Measurements from ENCODE around the gene SLC5A6.

Gene SLC5A6

GRCh38 chr2:27236136-27236535 lies 24.1 kb upstream of the SLC5A6 start:
- DNase-seq = no peak

- no peak for DNase-seq
Measured at GRCh38 chr2:27233341-27233740, 21.3 kb upstream of the SLC5A6 start.

DNA sequence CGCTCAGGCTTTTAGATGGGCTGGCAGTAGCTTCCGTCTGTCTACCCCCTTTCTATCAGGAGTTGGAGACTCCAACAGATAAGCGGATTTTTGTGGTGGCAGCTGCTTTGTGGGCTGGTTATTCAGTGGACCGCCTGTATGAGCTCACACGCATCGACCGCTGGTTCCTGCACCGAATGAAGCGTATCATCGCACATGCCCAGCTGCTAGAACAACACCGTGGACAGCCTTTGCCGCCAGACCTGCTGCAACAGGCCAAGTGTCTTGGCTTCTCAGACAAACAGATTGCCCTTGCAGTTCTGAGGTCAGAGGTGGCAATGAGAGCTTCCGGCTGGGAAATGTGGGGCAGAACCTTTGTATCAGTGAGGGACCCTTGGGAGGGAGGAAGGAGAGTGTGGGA lies 19.9 kb upstream of the SLC5A6 start:
- no peak for DNase-seq

DNA sequence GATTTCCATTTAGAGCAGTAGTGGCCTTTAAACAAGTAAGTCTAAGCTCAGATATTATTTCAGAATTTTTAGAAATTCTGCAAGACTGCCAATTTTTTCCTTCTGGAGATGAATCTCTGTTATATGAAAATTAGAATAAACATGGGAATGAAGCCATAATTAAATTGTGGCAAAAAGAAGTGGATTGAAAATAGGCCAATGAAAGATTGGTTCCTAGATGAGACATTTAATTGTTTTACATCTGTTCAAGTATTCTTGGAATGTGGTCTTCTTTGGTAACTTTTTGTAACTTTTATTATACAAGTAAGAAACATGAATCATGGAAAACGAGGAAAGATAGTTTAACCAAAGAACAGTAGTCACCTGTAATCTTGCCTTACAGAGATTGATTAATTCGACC lies 15.4 kb upstream of the SLC5A6 start:
- DNase-seq = no peak

DNA sequence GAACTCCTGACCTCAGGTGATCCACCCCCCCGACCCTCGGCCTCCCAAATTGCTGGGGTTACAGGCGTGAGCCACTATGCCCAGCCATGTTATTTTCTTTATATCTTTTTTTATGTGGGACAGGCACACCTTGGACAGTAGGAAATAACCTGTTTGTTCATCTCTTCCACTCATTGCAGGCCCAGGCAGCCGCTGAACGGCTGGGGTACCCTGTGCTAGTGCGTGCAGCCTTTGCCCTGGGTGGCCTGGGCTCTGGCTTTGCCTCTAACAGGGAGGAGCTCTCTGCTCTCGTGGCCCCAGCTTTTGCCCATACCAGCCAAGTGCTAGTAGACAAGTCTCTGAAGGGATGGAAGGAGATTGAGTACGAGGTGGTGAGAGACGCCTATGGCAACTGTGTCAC lies 13.5 kb upstream of the SLC5A6 start:
- no peak for DNase-seq

- no peak for DNase-seq
Measured at GRCh38 chr2:27223416-27223815, 11.3 kb upstream of the SLC5A6 start.

DNA sequence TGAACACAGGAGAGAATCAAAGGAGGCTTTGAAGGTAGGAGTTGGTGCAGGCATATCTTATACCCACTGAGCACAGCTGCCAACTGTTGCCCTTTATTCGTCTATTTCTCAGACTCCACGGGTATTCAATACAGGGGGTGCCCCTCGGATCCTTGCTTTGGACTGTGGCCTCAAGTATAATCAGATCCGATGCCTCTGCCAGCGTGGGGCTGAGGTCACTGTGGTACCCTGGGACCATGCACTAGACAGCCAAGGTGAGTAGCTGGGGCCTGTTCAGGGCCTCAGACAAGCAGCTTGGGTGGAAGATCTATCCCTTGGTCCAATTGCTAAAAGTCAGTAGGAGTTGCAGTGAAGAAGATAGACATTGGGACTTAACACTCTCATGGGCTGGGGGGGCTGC lies 10.3 kb upstream of the SLC5A6 start:
- DNase-seq = no peak

DNA sequence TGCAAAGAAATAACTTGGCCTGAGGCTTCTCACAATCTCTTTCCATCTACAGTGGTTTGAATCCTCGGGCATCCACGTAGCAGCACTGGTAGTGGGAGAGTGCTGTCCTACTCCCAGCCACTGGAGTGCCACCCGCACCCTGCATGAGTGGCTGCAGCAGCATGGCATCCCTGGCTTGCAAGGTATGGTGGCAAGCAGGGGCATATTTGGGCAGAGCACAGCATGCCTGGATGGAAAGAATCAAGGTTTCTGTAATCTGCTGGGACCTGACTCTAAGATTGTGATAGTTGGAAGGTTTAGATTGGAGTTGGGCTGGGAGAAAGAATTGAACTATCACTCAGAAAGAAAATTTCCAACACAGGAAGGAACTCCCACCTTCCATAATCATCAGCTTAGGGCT lies 9.1 kb upstream of the SLC5A6 start:
- no peak for DNase-seq

GRCh38 chr2:27220091-27220490 lies 8.0 kb upstream of the SLC5A6 start:
- no peak for DNase-seq

DNA sequence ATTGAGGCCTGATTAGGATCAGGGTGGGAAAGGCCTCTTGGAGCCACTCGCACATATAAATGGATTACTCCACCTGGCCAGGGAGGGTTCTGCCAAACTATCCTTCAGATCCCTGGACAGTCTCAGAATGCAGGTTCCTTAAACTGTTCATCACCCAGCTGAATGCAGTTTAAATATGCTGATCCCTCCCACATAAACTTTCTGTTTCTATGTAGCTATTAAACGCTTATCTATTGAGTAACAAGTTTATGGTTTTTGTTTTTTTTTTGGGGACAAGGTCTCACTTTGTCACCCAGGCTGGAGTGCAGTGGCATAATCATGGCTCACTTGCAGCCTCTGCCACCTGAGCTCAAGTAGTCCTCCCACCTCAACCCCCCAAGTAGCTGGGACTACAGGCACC lies 7.0 kb upstream of the SLC5A6 start:
- DNase-seq = no peak

GRCh38 chr2:27218614-27219013 lies 6.5 kb upstream of the SLC5A6 start:
- no peak for DNase-seq

DNA sequence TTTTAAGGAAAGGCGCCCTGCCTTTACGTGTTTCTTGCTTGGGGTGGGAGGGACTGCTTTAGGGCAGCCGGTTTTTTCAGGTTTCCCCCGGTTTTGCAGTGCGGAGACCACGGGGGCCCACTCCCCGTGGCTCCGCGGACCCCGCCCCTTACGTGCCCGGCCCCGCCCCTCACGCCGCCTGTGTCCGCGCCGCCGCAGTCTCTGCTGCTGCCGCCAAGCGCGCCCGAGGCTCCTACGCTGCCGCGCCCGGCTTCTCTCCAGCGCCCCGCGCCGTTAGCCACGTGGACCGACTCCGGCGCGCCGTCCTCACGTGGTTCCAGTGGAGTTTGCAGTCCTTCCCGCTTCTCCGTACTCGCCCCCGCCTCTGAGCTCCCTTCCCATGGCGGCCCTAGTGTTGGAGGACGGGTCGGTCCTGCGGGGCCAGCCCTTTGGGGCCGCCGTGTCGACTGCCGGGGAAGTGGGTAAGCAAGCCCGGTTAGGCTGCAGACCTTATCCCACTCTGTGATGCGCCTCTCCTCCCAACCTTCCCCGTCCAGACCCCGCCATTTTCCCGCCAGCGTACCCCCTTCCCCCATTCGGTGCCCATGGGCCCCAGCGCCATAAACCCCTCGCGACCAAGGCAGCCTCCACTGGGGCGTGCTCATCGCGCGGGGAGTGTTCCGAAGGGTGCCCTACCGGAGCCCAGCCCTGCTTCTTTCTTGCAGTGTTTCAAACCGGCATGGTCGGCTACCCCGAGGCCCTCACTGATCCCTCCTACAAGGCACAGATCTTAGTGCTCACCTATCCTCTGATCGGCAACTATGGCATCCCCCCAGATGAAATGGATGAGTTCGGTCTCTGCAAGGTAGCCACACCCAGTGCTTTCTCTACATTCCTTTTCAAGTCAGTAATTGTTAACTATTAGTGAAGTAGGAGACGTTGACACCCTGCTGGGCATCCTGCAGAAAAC lies 5.4 kb upstream of the SLC5A6 start, which contains the start of gene CAD:
Gene CAD, plus strand, starts transcription at position 197 of the 949 bp plus-strand sequence. Its CDS starts 183 bp downstream, at position 380.
- peak; percentile 93 for DNase-seq

GRCh38 chr2:27216416-27217137 lies 4.5 kb upstream of the SLC5A6 start:
- no peak for DNase-seq

DNA sequence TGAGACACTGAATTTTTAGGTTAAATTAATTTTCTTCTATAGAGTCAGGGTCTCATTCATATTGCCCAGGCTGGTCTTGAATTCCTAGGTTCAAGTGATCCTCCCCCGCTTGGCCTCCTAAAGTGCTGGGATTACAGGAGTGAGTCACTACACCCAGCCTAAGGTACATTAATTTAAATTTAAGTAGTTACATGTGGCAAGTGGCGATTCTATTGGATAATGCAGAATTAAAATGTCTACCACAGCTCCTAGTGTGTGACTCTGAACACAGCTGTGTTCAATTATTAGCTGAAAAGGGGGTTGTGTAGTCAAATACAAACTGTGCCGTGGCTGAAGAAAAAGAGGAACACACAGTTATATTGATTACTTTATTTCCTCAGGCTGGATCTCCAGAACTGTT lies 2.9 kb upstream of the SLC5A6 start:
- DNase-seq = no peak

GRCh38 chr2:27212626-27213471 lies 781 bp upstream of the SLC5A6 start:
- peak; percentile 46 for DNase-seq

DNA sequence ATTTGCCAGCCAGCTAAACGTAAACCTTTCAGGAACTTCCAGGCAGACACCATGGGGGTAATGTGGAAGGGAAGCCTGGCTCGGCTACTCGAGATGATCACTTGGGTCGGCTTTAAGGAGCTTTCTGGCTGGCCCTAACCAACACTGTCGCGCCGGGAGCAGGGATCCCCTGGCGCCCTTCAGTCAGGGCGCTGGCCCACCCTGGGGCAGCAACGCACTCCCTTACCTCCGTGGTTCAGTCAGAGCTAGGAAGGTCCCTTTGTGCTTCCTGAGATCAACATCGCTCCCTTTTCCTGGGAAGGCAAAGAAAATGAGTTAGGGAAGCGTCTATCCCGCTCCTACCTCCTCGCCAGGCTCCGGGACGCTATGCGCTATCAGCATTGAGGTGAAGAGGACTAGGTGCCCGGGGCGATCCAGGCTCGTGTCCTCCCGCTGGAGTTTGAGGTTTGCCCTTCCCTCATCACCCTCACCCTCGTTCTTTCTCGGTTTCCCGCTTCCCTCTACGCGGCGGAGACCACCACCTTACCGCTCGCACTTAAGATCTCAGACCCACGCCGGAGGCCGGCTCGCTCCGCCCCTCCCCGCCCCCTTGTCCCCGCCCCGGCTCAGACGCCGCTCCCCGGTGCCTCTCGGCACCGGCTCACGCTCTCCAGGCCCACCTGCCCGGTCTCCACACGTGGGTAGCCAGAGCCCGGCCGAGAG lies 676 bp downstream of the SLC5A6 start:
- peak; percentile 13 for DNase-seq

DNA sequence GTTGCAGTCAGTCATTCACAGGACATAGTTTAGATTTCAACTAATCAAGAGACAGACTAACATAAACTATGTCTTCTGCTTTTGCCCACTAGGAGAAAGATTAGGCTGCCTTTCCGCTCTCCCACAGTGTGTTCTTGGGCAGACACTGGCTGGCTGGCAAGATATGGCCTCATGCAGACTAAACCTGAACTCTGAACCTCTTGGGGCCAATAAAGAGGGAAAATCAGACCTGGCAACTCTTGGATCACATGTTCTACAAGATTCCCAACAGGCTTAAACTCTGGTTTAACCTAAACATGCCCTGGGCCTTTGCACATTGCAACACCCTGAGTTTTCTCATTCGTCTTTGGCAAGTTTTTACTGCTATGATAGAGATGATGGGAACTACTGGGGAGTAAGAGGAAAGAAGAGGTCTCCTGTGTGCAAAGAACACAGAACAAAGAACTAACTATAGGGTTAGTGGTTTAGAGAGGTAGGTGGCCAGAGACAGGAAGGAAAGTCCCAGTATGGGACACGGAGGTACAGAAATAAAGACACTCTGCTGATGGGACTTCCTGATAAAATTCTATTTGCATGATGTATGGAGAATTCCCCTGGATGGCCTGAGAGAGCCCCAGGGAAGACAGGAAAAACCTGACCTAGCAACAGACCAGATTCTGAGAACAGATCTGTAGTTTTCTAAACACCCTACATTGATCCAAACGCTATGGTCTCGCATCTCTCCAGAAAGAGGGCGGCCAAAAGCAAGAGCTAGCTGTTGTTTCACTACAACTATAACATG lies 2.3 kb downstream of the SLC5A6 start:
- no peak for DNase-seq

GRCh38 chr2:27208486-27209050 lies 3.5 kb downstream of the SLC5A6 start:
- no peak for DNase-seq

- DNase-seq = no peak
Measured at GRCh38 chr2:27206346-27206745, 5.7 kb downstream of the SLC5A6 start.

DNA sequence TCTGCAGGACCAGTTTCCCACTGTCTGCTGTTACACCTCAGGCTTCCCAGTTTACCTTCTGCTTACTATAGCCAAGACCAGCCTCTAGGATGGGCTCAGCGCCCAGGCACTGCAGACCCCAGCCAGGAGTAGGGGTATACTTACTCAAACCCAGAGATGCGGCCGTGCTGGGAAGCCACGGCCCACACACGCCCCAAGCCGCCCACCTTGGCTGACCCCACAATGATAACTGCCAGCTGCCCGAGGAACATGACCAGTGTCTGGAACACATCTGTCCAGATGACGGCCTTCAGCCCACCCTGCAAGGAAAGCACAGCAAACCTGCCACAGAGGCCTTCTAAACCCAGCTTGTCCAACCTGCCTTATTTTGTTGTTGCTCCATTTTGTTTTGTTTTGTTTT lies 6.9 kb downstream of the SLC5A6 start:
- DNase-seq = no peak

DNA sequence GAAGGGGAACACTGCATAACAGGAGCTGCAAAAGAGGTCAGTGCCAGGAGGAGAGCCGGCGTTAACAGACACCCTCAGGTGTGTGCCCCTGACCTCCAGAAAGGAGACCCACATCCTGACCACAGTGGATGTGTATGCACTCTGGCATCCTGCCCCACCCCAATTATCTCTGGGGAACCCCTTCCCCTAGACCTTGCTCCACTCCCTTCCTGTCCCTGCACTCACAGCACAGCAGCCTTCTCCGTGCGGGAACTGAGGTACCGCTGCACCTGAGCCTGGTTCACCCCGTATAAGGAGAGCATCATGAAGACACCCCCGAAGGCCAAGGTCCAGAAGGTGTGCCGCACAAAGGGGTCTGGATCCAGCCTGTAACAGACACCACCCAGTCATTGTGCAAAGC lies 7.5 kb downstream of the SLC5A6 start:
- no peak for DNase-seq

Data from activated CD4-positive, alpha-beta T cell treated with anti-CD3 and anti-CD28 coated beads, Interleukin-10, Interleukin-2, amounts not matched to agents 100 ng/mL and 50 ng/mL, durations not matched to agents 16 hours and 8 hours (primary cell).